NK-92 treated with Interleukin-12 subunit alpha and Interleukin-12 subunit beta, amount 100 ng/mL, for 24 hours (cell line): ENCODE data around the gene CNOT3.
A peak's percentile ranks its signal among the peaks of the same experiment; 100 is the strongest.

Experiments
- DNase-seq: peaks from one replicate; lab custom pipeline; 2025; lab: John Stamatoyannopoulos, UW

The CNOT3 gene

DNA sequence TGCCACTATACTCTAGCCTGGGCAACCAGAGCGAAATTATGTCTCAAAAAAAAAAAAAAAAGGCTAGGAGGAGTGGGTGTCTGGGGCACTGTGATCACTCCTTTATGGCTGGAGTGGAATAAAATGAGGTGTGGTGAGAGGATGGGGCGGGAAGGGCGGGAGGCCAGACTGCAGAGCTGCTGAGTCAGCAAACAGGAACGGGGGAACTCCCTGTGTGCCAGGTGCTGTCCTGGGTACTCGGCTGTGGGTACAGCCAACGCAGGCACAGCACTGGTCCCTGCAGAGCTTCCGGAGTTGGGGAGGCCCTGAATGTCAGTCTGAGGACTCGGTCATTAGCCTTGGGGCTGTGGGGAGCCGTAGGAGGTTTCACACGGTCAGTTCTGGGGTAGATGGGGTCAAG is 16.3 kb upstream of the CNOT3 start:
- no peak for DNase-seq

GRCh38 chr19:54123682-54124081 is 13.9 kb upstream of the CNOT3 start:
- DNase-seq, result no peak

DNA sequence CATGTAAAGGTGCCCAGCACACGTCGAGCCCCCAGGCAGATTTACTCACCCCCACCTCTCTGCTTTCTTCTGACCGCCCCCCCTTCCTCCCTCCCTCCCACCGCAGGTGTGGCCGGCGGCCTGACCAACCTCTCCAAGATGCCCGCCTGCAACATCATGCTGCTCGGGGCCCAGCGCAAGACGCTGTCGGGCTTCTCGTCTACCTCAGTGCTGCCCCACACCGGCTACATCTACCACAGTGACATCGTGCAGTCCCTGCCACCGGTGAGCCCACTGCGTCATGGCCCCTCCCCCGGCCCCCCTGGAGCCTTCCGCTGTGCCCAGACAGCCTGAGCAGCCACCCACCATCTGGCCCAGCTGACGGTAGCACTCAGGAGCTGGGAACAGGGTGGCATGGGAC is 13.2 kb upstream of the CNOT3 start:
- no peak for DNase-seq

DNA sequence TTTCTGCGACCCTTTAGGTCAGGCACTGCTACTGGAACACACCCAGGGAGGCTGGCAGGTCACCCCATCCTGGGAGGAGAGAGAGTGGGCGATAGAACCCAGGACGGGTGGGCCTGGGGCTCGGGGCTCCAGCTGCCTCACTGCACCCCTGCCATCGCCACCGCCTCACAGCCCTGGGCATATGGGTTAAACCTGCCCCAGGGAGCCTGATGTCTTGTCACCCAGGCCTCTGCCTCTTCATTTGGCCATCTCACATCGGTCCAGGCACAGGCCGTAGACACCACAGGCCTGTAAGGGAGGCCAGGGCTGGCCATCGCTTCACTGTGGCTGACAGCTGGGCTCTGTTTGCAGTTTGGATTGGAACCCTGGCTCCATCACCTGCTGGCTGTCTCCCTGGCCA is 11.8 kb upstream of the CNOT3 start:
- no peak for DNase-seq

- DNase-seq, result no peak
Observed at GRCh38 chr19:54127688-54128440, 9.7 kb upstream of the CNOT3 start.

DNA sequence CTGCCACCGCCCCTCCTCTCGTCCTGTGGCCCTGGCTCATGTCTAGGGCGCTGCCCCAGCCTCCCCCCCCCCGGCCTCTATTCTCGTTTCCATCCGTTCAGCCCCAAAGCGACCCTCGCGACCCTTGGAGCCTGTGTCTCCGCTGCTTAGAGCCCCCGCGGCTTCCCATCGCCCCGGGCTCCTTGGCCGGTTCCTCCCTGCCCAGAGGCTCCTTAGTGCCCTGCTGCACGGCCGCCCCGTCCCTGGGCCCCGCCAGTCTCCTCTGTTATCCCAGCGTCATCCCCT is 9.2 kb upstream of the CNOT3 start:
- DNase-seq, result no peak

DNA sequence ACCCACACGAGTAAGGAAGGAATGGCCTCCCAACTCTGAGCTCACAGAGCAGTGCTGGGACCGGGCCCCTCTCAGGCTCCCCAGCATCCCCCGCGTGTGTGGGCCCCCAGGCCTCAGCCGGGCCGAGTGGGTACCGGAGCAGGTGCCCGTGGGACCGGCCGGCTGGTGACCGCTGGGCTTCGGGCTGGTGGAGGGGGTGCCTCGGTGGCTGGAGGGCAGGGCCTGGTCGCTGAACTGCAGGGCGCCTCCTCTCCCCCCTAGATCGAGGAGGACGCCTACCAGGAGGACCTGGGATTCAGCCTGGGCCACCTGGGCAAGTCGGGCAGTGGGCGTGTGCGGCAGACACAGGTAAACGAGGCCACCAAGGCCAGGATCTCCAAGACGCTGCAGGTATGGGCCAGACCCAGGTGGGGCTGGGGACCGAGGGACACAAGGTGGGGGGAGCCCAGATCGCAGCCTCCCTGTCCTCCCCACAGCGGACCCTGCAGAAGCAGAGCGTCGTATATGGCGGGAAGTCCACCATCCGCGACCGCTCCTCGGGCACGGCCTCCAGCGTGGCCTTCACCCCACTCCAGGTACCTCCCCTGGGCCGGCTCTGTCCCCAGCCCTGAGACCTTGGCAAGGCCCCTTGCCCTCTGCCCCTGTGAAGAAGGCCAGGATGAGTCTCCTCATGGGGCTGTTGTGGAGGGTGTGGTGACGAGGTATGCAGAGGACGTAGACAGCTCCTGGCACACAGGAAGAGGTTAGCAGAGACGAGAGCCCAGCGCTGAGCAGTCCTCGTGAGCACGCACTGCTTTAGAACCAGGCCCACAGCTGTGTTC is 8.6 kb upstream of the CNOT3 start:
- DNase-seq, result no peak

- DNase-seq, result no peak
Observed at GRCh38 chr19:54129617-54129996, 8.0 kb upstream of the CNOT3 start.

DNA sequence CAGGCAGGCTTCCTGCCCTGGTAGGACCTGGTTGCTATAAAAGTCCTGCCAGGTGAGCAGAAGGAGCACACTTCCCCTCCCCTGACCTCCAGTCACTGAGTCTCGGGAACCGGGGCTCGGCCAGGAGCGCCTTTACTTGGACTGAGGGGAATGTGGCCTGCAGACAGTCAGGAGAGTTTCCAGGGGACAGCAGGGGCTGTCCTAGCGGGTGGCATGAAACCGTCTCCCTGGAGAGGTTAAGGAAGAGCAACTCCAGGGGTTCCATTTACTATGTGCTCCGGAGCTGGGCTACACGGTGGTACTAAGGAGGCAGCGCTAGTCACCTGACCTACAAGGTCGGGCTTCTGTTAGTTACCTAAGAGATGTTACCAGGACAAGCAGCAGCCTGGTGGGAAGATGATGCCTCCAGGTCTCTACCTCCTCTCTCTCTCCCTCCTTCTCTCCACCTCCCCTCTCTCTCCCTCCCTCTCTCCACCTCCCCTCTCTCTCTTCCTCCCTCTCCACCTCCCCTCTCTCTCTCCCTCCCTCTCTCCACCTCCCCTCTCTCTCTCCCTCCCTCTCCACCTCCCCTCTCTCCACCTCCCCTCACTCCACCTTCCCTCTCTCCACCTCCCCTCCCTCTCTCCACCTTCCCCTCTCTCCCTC is 4.1 kb upstream of the CNOT3 start:
- DNase-seq, result no peak

DNA sequence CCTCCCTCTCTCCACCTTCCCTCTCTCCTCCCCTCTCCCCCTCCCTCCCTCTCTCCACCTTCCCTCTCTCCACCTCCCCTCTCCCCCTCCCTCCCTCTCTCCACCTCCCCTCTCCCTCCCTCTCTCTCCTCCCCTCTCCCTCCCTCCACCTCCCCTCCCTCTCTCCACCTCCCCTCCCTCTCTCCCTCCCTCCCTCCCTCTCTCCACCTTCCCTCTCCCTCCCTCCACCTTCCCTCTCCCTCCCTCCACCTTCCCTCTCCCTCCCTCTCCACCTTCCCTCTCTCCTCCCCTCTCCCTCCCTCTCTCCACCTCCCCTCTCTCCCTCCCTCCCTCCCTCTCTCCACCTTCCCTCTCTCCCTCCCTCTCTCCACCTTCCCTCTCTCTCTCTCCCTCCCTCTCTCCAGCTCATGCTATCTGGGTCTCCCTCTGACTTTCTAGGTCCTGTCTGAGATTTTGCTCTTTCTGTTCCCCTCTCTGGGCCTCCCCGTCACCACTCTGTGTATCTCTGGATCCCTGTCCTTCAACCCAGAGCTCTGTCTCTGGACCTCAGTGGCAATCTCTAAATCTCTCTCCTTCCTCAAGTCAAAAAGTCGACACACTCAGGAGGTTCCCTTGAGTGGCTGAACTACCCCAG is 3.5 kb upstream of the CNOT3 start:
- DNase-seq, result no peak

DNA sequence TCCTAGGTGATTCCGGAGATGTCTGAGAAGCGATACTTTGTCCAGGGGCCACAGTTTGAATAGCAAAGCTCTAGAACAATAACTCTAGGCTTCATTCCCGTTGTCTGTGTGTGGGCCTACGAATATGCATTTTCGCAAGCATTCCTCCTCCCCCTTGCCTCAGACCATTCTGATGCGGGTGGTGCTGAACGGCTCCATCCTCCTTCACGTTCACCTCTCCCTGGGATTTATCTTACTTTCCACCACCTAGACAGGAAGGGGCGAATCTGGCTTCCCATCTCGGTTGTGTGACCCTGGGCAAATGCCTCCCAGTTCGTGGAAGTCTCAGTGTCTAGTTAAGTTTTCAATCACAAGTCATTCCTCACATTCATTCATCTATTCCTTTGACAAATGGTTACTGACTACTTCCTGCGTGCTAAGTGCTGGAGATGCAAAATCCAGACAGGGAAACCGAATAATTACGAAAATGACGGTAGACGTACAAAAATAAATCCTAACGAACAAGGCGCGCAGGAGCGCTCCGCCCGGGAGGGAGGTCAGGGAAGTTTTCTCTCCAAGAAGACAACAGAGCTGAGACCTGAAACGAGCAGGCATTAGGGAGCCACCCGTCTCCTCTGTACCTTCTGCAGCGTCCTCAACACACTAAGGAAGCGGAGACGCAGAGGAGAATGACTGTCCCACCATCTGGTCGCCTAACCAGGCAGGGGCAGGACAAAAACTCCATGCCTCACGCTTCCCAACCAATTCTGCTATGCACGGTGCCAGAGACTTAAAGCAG is 1.3 kb upstream of the CNOT3 start:
- no peak for DNase-seq

- DNase-seq, result peak; percentile 100
Observed at GRCh38 chr19:54136864-54137698, 481 bp upstream of the CNOT3 start.

DNA sequence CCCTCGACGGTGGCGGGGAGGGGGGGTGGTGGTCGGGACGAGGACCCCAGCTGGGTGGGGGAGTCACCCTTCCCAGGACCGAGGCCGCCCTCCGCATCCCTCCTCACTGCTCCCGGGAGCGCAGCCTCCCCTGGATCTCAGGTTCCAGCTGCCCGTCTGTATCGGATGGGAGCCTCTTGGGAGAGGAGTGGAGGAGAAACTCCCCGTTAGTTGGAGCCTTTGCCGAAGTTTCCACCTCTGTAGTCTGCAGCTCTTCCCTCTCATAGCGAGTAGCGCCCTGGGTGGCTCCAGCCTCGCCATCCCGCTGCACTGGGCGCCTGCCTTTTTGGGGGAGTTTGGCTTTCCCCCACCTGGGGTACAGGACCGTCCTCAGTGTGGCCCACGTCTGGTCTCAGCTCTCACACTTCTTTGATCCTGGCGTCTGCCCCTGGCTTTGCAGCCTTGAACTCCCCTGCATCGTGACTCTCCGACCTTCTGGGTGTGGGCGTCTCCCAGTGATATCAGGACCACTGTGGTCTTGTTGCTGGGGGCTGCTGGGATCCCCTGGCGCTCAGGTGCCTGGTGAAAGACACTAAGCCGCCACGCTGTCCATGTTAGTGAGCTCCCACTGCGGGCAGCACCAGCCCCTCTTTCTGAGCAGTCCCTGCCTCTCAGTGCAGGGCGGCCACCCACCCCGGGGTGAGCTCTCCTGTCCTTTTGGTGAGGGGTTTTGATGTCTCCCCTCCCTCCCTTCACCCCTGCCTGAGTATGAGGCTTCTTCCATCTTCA is 1.1 kb downstream of the CNOT3 start:
- no peak for DNase-seq

GRCh38 chr19:54141356-54141755 is 3.8 kb downstream of the CNOT3 start:
- DNase-seq, result no peak

DNA sequence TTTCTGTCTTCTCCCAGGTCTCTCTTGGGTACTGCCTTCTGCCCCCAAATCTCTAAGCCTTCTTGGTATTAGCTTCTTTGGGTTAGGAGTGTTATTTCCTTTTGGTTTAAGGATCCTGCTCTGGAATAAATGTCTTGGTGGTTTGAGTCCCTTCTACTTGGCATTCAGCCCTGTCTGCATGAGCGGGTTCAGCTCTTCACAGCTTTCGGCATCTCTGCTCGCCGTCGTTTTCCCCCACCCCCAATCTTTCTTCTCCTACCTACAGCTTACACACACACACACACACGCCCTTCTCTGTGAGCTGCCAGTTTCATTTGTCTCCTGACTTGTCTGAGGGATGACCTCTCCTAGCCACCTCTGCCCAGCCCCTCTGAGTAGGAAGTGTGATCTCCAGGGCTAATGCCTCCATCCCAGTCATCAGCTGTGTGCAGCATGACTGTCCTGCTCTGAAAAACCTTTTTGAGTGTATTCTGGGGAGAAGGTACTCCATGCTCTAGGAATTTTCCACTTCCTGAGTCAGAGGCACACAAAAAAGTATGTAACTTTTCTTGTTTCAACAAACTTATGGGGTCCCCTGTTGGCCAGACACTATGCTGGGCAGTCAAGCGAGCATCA is 4.7 kb downstream of the CNOT3 start:
- no peak for DNase-seq

DNA sequence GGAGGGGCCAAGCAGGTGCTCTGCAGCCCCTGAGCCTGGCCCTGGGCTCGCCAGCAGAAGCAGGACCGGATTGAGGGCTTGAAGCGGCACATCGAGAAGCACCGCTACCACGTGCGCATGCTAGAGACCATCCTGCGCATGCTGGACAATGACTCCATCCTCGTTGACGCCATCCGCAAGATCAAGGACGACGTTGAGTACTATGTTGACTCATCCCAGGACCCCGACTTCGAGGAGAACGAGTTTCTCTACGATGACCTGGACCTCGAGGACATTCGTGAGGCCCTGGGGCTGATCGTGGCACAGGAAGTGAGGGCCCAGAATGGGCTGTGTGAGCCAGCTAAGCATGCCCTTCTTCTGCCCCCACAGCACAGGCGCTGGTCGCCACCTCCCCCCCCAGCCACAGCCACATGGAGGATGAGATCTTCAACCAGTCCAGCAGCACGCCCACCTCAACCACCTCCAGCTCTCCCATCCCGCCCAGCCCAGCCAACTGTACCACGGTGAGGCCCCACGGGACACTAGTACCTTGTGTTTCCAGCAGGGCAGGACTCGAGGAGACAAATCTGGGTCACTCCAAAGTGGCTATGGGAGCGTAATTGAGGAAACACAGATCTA is 8.1 kb downstream of the CNOT3 start:
- DNase-seq, result no peak

DNA sequence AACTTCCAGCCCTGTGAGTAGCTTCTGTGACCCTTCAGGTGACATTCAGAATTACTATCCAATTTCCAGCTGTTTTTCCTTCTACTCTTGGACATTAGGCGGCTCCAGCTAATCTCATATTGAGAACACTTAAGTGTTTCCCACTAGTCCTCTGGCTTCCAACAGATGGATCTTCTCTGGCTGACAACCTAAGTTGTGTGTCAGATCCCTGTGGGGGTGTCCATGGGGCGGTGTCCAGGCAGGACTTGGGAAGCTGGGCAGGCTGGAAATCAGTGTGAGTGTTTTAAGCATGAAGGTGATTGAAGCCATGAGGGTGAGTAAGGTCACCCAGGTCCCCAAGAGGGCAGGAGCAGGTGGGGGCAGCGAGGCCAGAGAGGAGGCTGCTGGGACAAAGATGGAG is 10.1 kb downstream of the CNOT3 start:
- DNase-seq, result no peak

- DNase-seq, result no peak
Observed at GRCh38 chr19:54148158-54148557, 10.6 kb downstream of the CNOT3 start.

DNA sequence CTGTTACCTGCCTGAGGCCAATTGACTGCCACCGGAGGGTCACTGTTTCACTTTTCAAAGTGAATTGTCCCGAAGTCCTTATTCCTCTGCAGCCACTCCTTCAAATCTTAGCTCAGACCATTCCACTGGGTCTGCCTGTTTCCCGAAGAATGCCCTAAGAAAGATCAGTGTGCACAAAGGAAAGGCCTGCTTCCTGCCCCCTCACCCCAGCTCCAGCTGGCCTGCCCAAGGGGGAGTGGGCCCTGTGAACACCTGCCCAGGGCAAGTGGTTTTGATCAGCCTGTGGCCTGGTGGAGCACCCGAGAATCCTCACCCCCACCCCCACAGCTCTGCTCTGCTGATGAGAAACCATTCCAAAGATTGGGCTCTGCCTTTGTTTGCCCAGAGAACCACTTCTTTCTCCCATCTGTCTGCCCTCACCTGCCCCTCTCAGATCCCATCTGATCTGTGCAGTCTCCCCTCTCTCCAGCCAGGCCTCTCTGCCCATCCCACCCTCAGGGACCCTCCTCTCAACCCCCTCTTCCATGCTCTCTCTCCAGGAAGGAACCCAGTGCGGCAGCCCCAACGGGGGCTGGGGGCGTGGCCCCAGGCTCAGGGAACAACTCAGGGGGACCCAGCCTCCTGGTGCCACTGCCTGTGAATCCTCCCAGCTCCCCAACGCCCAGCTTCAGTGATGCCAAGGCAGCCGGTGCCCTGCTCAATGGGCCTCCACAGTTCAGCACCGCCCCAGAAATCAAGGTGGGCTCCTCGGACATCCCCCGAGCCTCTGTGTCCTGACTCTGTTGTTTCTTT is 11.7 kb downstream of the CNOT3 start:
- DNase-seq, result no peak
